Measurements from ENCODE around the gene PLIN5. TPM values are rescaled to one million over a fixed set of nuclear protein-coding genes. Genes with fewer than 3 reads are reported as not detected.
A peak's percentile ranks its signal among the peaks of the same experiment; 100 is the strongest.

PLIN5 gene
- polyA plus RNA-seq (ENCODE audit: insufficient read length in 3 of 3), result 1 to 10 TPM; 2.3 to 3.2 (median 2.3) TPM

- peak; percentile 48 to 67 (median 62) for DNase-seq (ENCODE audit: low read depth in 3 of 3, low spot score in 2 of 3)
Measured at GRCh38 chr19:4534836-4535658, at the start of gene PLIN5. PLIN5 (minus strand) TSS chr19:4535224; CDS start chr19:4534074, 1,150 bp downstream.

- no peak for DNase-seq (ENCODE audit: low read depth in 3 of 3, low spot score in 2 of 3)
Measured at GRCh38 chr19:4583961-4584669, 49.1 kb upstream of the PLIN5 start.

GRCh38 chr19:4582980-4583842 is 48.2 kb upstream of the PLIN5 start:
- no peak for DNase-seq (ENCODE audit: low read depth in 3 of 3, low spot score in 2 of 3)

- no peak for DNase-seq (ENCODE audit: low read depth in 3 of 3, low spot score in 2 of 3)
Measured at GRCh38 chr19:4581666-4582553, 46.9 kb upstream of the PLIN5 start.

GRCh38 chr19:4580961-4581665 is 46.1 kb upstream of the PLIN5 start:
- DNase-seq (ENCODE audit: low read depth in 3 of 3, low spot score in 2 of 3), result no peak

- DNase-seq (ENCODE audit: low read depth in 3 of 3, low spot score in 2 of 3), result no peak
Measured at GRCh38 chr19:4580021-4580901, 45.2 kb upstream of the PLIN5 start.

- no peak for DNase-seq (ENCODE audit: low read depth in 3 of 3, low spot score in 2 of 3)
Measured at GRCh38 chr19:4579389-4579788, 44.4 kb upstream of the PLIN5 start.

GRCh38 chr19:4578552-4579248 is 43.7 kb upstream of the PLIN5 start:
- DNase-seq (ENCODE audit: low read depth in 3 of 3, low spot score in 2 of 3), result no peak

- DNase-seq (ENCODE audit: low read depth in 3 of 3, low spot score in 2 of 3), result no peak
Measured at GRCh38 chr19:4577020-4577782, 42.2 kb upstream of the PLIN5 start.

- no peak for DNase-seq (ENCODE audit: low read depth in 3 of 3, low spot score in 2 of 3)
Measured at GRCh38 chr19:4576016-4576933, 41.3 kb upstream of the PLIN5 start.

- DNase-seq (ENCODE audit: low read depth in 3 of 3, low spot score in 2 of 3), result peak in 1 of 3 donors; percentile 43
Measured at GRCh38 chr19:4575267-4576015, 40.4 kb upstream of the PLIN5 start.

GRCh38 chr19:4573682-4574081 is 38.7 kb upstream of the PLIN5 start:
- DNase-seq (ENCODE audit: low read depth in 3 of 3, low spot score in 2 of 3), result no peak

GRCh38 chr19:4571305-4571917 is 36.4 kb upstream of the PLIN5 start:
- DNase-seq (ENCODE audit: low read depth in 3 of 3, low spot score in 2 of 3), result no peak

GRCh38 chr19:4570916-4571304 is 35.9 kb upstream of the PLIN5 start:
- DNase-seq (ENCODE audit: low read depth in 3 of 3, low spot score in 2 of 3), result no peak

- DNase-seq (ENCODE audit: low read depth in 3 of 3, low spot score in 2 of 3), result no peak
Measured at GRCh38 chr19:4570402-4570801, 35.4 kb upstream of the PLIN5 start.

All from right renal cortex interstitium (tissue), 3 donors.